Measurements from ENCODE around the gene TSEN2. TPM values are rescaled to one million over a fixed set of nuclear protein-coding genes. Genes with fewer than 3 reads are reported as not detected.

The TSEN2 gene
- total and polyA plus RNA-seq, 2 of the 13 experiments (the other 11 are each of a cell fraction or from before 2014, with no cell fraction given): 11.0 to 17.3 TPM

DNA sequence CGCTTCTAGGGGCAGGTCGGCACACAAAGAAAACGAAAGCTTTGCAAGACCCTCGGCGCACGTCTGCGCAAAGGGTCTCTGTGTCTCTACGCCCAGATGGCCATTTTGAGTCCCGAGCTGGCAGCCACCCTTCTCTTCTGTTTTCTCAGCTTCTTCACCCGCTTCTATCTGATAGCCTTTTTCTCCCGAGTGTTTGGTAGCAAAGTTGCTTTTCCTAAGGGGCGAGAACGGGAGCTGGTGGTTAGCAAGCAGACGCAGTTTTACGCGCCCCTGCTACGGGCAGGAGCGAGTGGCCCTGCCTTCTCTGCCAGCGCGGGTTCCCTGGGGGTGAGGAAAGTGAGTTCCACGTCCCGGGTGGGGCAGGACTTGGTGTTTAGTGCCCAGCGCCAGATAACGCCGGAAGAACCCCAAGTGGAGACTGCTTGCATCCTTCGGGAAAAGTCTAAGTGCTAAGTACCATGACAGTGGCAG is 69.7 kb downstream of the TSEN2 start (continued):
- peak; percentile 61 for TF ChIP-seq POLR2G (IDR thresholded peaks at IDR 0.05; ENCODE audit: low read depth, low read length)
- TF ChIP-seq, protein P1, sequence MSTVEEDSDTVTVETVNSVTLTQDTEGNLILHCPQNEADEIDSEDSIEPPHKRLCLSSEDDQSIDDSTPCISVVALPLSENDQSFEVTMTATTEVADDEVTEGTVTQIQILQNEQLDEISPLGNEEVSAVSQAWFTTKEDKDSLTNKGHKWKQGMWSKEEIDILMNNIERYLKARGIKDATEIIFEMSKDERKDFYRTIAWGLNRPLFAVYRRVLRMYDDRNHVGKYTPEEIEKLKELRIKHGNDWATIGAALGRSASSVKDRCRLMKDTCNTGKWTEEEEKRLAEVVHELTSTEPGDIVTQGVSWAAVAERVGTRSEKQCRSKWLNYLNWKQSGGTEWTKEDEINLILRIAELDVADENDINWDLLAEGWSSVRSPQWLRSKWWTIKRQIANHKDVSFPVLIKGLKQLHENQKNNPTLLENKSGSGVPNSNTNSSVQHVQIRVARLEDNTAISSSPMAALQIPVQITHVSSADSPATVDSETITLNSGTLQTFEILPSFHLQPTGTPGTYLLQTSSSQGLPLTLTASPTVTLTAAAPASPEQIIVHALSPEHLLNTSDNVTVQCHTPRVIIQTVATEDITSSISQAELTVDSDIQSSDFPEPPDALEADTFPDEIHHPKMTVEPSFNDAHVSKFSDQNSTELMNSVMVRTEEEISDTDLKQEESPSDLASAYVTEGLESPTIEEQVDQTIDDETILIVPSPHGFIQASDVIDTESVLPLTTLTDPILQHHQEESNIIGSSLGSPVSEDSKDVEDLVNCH (CRISPR knock-in tag; IDR thresholded peaks at IDR 0.05): no peak
- no peak for TF ChIP-seq TMF1 (CRISPR knock-in tag; IDR thresholded peaks at IDR 0.05; ENCODE audit: low read depth)
- TF ChIP-seq ISX (CRISPR knock-in tag; conservative IDR thresholded peaks at IDR 0.05): no peak
- TF ChIP-seq HNRNPH1 (optimal IDR thresholded peaks at IDR 0.05; ENCODE audit: low read depth, low read length): no peak
- TF ChIP-seq SALL1 (CRISPR knock-in tag; IDR thresholded peaks at IDR 0.05): peak; percentile 75
- TF ChIP-seq SIX1 (CRISPR knock-in tag; IDR thresholded peaks at IDR 0.05; ENCODE audit: borderline replicate concordance): no peak
- no peak for TF ChIP-seq PAF1 (CRISPR knock-in tag; IDR thresholded peaks at IDR 0.05)
- 0 out of 2 replicates have a peak, but pooled peaks have one; percentile 14 for TF ChIP-seq GABPB1 (CRISPR knock-in tag; IDR thresholded peaks at IDR 0.05)
- TF ChIP-seq, protein P2, sequence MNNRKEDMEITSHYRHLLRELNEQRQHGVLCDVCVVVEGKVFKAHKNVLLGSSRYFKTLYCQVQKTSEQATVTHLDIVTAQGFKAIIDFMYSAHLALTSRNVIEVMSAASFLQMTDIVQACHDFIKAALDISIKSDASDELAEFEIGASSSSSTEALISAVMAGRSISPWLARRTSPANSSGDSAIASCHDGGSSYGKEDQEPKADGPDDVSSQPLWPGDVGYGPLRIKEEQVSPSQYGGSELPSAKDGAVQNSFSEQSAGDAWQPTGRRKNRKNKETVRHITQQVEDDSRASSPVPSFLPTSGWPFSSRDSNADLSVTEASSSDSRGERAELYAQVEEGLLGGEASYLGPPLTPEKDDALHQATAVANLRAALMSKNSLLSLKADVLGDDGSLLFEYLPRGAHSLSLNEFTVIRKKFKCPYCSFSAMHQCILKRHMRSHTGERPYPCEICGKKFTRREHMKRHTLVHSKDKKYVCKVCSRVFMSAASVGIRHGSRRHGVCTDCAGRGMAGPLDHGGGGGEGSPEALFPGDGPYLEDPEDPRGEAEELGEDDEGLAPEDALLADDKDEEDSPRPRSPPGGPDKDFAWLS (CRISPR knock-in tag; IDR thresholded peaks at IDR 0.05; ENCODE audit: borderline replicate concordance): no peak
- TF ChIP-seq, protein P3, sequence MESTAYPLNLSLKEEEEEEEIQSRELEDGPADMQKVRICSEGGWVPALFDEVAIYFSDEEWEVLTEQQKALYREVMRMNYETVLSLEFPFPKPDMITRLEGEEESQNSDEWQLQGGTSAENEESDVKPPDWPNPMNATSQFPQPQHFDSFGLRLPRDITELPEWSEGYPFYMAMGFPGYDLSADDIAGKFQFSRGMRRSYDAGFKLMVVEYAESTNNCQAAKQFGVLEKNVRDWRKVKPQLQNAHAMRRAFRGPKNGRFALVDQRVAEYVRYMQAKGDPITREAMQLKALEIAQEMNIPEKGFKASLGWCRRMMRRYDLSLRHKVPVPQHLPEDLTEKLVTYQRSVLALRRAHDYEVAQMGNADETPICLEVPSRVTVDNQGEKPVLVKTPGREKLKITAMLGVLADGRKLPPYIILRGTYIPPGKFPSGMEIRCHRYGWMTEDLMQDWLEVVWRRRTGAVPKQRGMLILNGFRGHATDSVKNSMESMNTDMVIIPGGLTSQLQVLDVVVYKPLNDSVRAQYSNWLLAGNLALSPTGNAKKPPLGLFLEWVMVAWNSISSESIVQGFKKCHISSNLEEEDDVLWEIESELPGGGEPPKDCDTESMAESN (CRISPR knock-in tag; conservative IDR thresholded peaks at IDR 0.05): no peak
- TF ChIP-seq ZC3H13 (CRISPR knock-in tag; IDR thresholded peaks at IDR 0.05): no peak
- TF ChIP-seq, protein P4, sequence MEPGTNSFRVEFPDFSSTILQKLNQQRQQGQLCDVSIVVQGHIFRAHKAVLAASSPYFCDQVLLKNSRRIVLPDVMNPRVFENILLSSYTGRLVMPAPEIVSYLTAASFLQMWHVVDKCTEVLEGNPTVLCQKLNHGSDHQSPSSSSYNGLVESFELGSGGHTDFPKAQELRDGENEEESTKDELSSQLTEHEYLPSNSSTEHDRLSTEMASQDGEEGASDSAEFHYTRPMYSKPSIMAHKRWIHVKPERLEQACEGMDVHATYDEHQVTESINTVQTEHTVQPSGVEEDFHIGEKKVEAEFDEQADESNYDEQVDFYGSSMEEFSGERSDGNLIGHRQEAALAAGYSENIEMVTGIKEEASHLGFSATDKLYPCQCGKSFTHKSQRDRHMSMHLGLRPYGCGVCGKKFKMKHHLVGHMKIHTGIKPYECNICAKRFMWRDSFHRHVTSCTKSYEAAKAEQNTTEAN (CRISPR knock-in tag; conservative IDR thresholded peaks at IDR 0.05): no peak
- TF ChIP-seq KDM2A (CRISPR knock-in tag; IDR thresholded peaks at IDR 0.05; ENCODE audit: borderline replicate concordance, low read depth): peak; percentile 40; the same call in 1 of the 2 replicates
- TF ChIP-seq ONECUT2 (CRISPR knock-in tag; IDR thresholded peaks at IDR 0.05): no peak; the same call in 1 of the 2 replicates
- TF ChIP-seq, protein P5, sequence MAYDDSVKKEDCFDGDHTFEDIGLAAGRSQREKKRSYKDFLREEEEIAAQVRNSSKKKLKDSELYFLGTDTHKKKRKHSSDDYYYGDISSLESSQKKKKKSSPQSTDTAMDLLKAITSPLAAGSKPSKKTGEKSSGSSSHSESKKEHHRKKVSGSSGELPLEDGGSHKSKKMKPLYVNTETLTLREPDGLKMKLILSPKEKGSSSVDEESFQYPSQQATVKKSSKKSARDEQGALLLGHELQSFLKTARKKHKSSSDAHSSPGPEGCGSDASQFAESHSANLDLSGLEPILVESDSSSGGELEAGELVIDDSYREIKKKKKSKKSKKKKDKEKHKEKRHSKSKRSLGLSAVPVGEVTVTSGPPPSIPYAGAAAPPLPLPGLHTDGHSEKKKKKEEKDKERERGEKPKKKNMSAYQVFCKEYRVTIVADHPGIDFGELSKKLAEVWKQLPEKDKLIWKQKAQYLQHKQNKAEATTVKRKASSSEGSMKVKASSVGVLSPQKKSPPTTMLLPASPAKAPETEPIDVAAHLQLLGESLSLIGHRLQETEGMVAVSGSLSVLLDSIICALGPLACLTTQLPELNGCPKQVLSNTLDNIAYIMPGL (CRISPR knock-in tag; IDR thresholded peaks at IDR 0.05; ENCODE audit: borderline replicate concordance in 1 of 2, low read depth in 1 of 2): peak in 1 of 2 experiments; percentile 60; a peak in 1 of 4 replicates
- no peak for TF ChIP-seq SP1 (IDR thresholded peaks at IDR 0.05)
- no peak for TF ChIP-seq SP1 (CRISPR knock-in tag; IDR thresholded peaks at IDR 0.05)
- no peak for TF ChIP-seq ZSCAN22 (CRISPR knock-in tag; IDR thresholded peaks at IDR 0.05)
- TF ChIP-seq, protein P6, sequence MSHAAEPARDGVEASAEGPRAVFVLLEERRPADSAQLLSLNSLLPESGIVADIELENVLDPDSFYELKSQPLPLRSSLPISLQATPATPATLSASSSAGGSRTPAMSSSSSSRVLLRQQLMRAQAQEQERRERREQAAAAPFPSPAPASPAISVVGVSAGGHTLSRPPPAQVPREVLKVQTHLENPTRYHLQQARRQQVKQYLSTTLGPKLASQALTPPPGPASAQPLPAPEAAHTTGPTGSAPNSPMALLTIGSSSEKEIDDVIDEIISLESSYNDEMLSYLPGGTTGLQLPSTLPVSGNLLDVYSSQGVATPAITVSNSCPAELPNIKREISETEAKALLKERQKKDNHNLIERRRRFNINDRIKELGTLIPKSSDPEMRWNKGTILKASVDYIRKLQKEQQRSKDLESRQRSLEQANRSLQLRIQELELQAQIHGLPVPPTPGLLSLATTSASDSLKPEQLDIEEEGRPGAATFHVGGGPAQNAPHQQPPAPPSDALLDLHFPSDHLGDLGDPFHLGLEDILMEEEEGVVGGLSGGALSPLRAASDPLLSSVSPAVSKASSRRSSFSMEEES (CRISPR knock-in tag; IDR thresholded peaks at IDR 0.05): 0 out of 2 replicates have a peak, but pooled peaks have one; percentile 26
